CD4-positive, alpha-beta T cell treated with Interleukin-4 for 1 hour (primary cell): ENCODE measurements around the gene BLTP3B.

Experiments used
- DNase-seq, 2 donors: peaks; one replicate each; pipeline ENCODE4 v3.0.0-alpha.2; 2020 to 2022

BLTP3B gene

GRCh38 chr12:100163416-100164152 lies 20.9 kb upstream of the BLTP3B start:
- DNase-seq = peak; percentile 68 to 69

- DNase-seq = no peak
Observed at GRCh38 chr12:100159391-100160104, 16.9 kb upstream of the BLTP3B start.

- no peak for DNase-seq
Observed at GRCh38 chr12:100158535-100158934, 15.9 kb upstream of the BLTP3B start.

- DNase-seq = no peak
Observed at GRCh38 chr12:100157427-100157821, 14.8 kb upstream of the BLTP3B start.

GRCh38 chr12:100156731-100157426 lies 14.2 kb upstream of the BLTP3B start:
- no peak for DNase-seq

- peak; percentile 67 to 69 for DNase-seq
Observed at GRCh38 chr12:100154474-100155247, 12.0 kb upstream of the BLTP3B start.

- DNase-seq = no peak
Observed at GRCh38 chr12:100153131-100153530, 10.5 kb upstream of the BLTP3B start.

- no peak for DNase-seq
Observed at GRCh38 chr12:100151769-100152168, 9.1 kb upstream of the BLTP3B start.

- no peak for DNase-seq
Observed at GRCh38 chr12:100146252-100146651, 3.6 kb upstream of the BLTP3B start.

GRCh38 chr12:100145643-100146042 lies 3.0 kb upstream of the BLTP3B start:
- no peak for DNase-seq

GRCh38 chr12:100141998-100142850 lies 450 bp downstream of the BLTP3B start:
- peak; percentile 32 to 44 for DNase-seq

GRCh38 chr12:100141666-100141997 lies 1.0 kb downstream of the BLTP3B start:
- peak; percentile 34 to 51 for DNase-seq

- DNase-seq = no peak
Observed at GRCh38 chr12:100138803-100139098, 3.9 kb downstream of the BLTP3B start.

GRCh38 chr12:100138048-100138802 lies 4.4 kb downstream of the BLTP3B start:
- peak in 1 of 2 donors; percentile 37 for DNase-seq

- DNase-seq = no peak
Observed at GRCh38 chr12:100133200-100133599, 9.5 kb downstream of the BLTP3B start.

GRCh38 chr12:100128512-100128908 lies 14.2 kb downstream of the BLTP3B start:
- no peak for DNase-seq

GRCh38 chr12:100127766-100128511 lies 14.7 kb downstream of the BLTP3B start:
- no peak for DNase-seq

- no peak for DNase-seq
Observed at GRCh38 chr12:100123316-100124095, 19.2 kb downstream of the BLTP3B start.

- no peak for DNase-seq
Observed at GRCh38 chr12:100120355-100120754, 22.3 kb downstream of the BLTP3B start.

- DNase-seq = no peak
Observed at GRCh38 chr12:100115291-100115690, 27.4 kb downstream of the BLTP3B start.
